HG03439 (cell line): Measurements from ENCODE around the gene ZNF688.

ENCODE experiments used
- ATAC-seq: cut with Tn5 transposase; IDR thresholded peaks from one replicate; pipeline ENCODE4 v1.9.1; 2021; ENCODE audit warnings: mild to moderate bottlenecking, moderate library complexity; ENCODE audit not compliant: unreplicated experiment

The ZNF688 gene

DNA sequence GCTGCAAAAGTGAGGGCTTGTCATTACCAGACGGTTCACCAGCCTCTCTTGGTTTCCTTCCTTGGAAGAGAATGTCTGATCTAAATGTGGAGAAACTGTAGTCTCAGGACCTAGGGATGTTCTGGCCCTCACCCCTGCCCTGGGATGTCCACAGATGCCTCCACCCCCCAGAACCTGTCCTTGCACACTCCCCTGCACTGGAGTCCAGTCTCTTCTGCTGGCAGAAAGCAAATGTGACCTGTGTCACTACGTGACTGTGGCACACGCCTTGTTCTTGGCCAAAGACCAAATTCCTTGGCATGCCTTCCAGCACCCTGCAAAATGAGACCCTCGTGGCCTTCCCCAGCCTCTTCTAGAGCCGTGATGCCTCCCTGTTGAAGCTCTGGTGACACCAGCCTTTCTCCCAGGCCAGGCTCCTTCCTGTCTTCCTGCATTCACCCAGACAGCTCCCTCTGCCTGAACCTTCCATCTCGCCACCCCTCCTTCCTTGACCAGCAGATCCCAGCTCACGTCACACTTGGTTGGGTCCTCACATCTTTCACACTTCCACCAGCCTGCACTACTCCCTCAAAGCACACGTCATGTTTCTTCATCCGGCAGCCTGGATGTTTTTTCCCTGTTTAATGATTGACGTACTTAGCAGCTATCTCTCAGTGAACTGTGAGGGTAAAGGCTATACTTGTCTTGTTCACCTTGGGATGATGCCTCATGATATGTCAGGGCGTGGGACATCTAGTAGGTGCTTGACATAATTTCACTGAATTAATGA, 49.5 kb downstream of the ZNF688 start:
- no peak for ATAC-seq

GRCh38 chr16:30521476-30521872, 50.0 kb downstream of the ZNF688 start:
- no peak for ATAC-seq
